ENCODE data around the gene MPO. TPM values are rescaled to one million over a fixed set of nuclear protein-coding genes. Genes with fewer than 3 reads are reported as not detected.
A peak's percentile ranks its signal among the peaks of the same experiment; 100 is the strongest.

Gene MPO
- total RNA-seq, 2 donors from 2014 or later, result not detected

GRCh38 chr17:58321571-58322525, 41.1 kb upstream of the MPO start:
- ATAC-seq (no peak), DNase-seq (ENCODE audit: low spot score in 2 of 2) (no peak)
- peak overlapping the region; percentile 64 to 81 for H3K27ac Mint-ChIP-seq
- no peaks in the 10 kb centered on the region for H3K9me3 Mint-ChIP-seq
- no peaks in the 10 kb centered on the region for H3K36me3 Mint-ChIP-seq

GRCh38 chr17:58320570-58321323, 40.0 kb upstream of the MPO start:
- no peaks in the 10 kb centered on the region for H3K36me3 Mint-ChIP-seq

GRCh38 chr17:58320163-58320558, 39.4 kb upstream of the MPO start:
- Mint-ChIP-seq H3K9me3 (no peaks in the 10 kb centered on the region), H3K27ac (peak overlapping the region in 1 of 2 donors; percentile 64), H3K36me3 (no peaks in the 10 kb centered on the region)
- peak in 1 of 2 donors; percentile 55 for DNase-seq (ENCODE audit: low spot score in 2 of 2)
- no peak for ATAC-seq

More at GRCh38 chr17:58320570-58321323, 40.0 kb upstream of the MPO start:
- ATAC-seq (no peak), DNase-seq (ENCODE audit: low spot score in 2 of 2) (no peak)
- Mint-ChIP-seq H3K9me3 (no peaks in the 10 kb centered on the region), H3K27ac (peak overlapping the region; percentile 64 to 84)

GRCh38 chr17:58319173-58320162, 38.7 kb upstream of the MPO start:
- H3K36me3 Mint-ChIP-seq, result no peaks in the 10 kb centered on the region
- peak overlapping the region; percentile 44 to 64 for H3K27ac Mint-ChIP-seq
- ATAC-seq, result no peak
- H3K9me3 Mint-ChIP-seq, result no peaks in the 10 kb centered on the region
- DNase-seq (ENCODE audit: low spot score in 2 of 2), result peak in 1 of 2 donors; percentile 57

- peak overlapping the region in 1 of 2 donors; percentile 64 for H3K27ac Mint-ChIP-seq
- DNase-seq (ENCODE audit: low spot score in 2 of 2), result peak in 1 of 2 donors; percentile 3
- ATAC-seq, result no peak
- H3K36me3 Mint-ChIP-seq, result no peaks in the 10 kb centered on the region
- no peaks in the 10 kb centered on the region for H3K9me3 Mint-ChIP-seq
These were observed 38.0 kb upstream of the MPO start for GRCh38 chr17:58318627-58319172.

- peak in 1 of 2 donors; percentile 57 for DNase-seq (ENCODE audit: low spot score in 2 of 2)
- peak overlapping the region in 1 of 2 donors; percentile 64 for H3K27ac Mint-ChIP-seq
- H3K9me3 Mint-ChIP-seq, result no peaks in the 10 kb centered on the region
- ATAC-seq, result no peak
- H3K36me3 Mint-ChIP-seq, result no peaks in the 10 kb centered on the region
These were observed 37.3 kb upstream of the MPO start for GRCh38 chr17:58318065-58318481.

GRCh38 chr17:58317421-58318064, 36.8 kb upstream of the MPO start:
- H3K36me3 Mint-ChIP-seq, result no peaks in the 10 kb centered on the region

GRCh38 chr17:58316260-58316960, 35.7 kb upstream of the MPO start:
- Mint-ChIP-seq H3K9me3 (no peaks in the 10 kb centered on the region), H3K27ac (peak overlapping the region in 1 of 2 donors; percentile 22), H3K36me3 (no peaks in the 10 kb centered on the region)
- peak; percentile 1 to 54 for DNase-seq (ENCODE audit: low spot score in 2 of 2)
- ATAC-seq, result no peak

More at GRCh38 chr17:58317421-58318064, 36.8 kb upstream of the MPO start:
- Mint-ChIP-seq H3K9me3 (no peaks in the 10 kb centered on the region), H3K27ac (peak overlapping the region; percentile 64 to 86)
- ATAC-seq (peak; percentile 89 to 92), DNase-seq (ENCODE audit: low spot score in 2 of 2) (peak; percentile 74 to 79)

GRCh38 chr17:58315750-58316149, 35.0 kb upstream of the MPO start:
- Mint-ChIP-seq H3K36me3 (no peaks in the 10 kb centered on the region), H3K27ac (no peak overlapping the region)
- DNase-seq (ENCODE audit: low spot score in 2 of 2), result peak; percentile 1 to 11

GRCh38 chr17:58315281-58315711, 34.6 kb upstream of the MPO start:
- peak; percentile 1 to 49 for DNase-seq (ENCODE audit: low spot score in 2 of 2)
- no peaks in the 10 kb centered on the region for H3K9me3 Mint-ChIP-seq
- no peak for ATAC-seq
- H3K36me3 Mint-ChIP-seq, result no peaks in the 10 kb centered on the region
- no peak overlapping the region for H3K27ac Mint-ChIP-seq

More at GRCh38 chr17:58315750-58316149, 35.0 kb upstream of the MPO start:
- H3K9me3 Mint-ChIP-seq, result no peaks in the 10 kb centered on the region
- no peak for ATAC-seq

GRCh38 chr17:58314706-58315015, 33.9 kb upstream of the MPO start:
- DNase-seq (ENCODE audit: low spot score in 2 of 2), result peak in 1 of 2 donors; percentile 28

GRCh38 chr17:58313815-58314705, 33.3 kb upstream of the MPO start:
- no peaks in the 10 kb centered on the region for H3K9me3 Mint-ChIP-seq
- peak overlapping the region in 1 of 2 donors; percentile 56 for H3K27ac Mint-ChIP-seq
- no peaks in the 10 kb centered on the region for H3K36me3 Mint-ChIP-seq
- no peak for ATAC-seq
- DNase-seq (ENCODE audit: low spot score in 2 of 2), result peak in 1 of 2 donors; percentile 18

More at GRCh38 chr17:58314706-58315015, 33.9 kb upstream of the MPO start:
- H3K9me3 Mint-ChIP-seq, result no peaks in the 10 kb centered on the region
- ATAC-seq, result no peak
- H3K36me3 Mint-ChIP-seq, result no peaks in the 10 kb centered on the region
- H3K27ac Mint-ChIP-seq, result peak overlapping the region; percentile 12 to 56

- no peaks in the 10 kb centered on the region for H3K36me3 Mint-ChIP-seq
- H3K9me3 Mint-ChIP-seq, result no peaks in the 10 kb centered on the region
- no peak overlapping the region for H3K27ac Mint-ChIP-seq
- ATAC-seq, result no peak
- DNase-seq (ENCODE audit: low spot score in 2 of 2), result no peak
These were observed 32.1 kb upstream of the MPO start for GRCh38 chr17:58312829-58313228.

All from activated naive CD4-positive, alpha-beta T cell treated with anti-CD3 and anti-CD28 coated beads, Interleukin-2, amount 50 U/mL, for 72 hours (primary cell).